Common myeloid progenitor, CD34-positive (primary cell): ENCODE measurements around the gene ORMDL2. TPM values are rescaled to one million over a fixed set of nuclear protein-coding genes. Genes with fewer than 3 reads are reported as not detected.

Experiments used
- CTCF ChIA-PET: fragments of 350-600 bp; sonication (Branson Sonifier 250); formaldehyde crosslinking; loops from one replicate; lab custom pipeline; 2021; ENCODE audit warnings: antibody characterized with exemption; lab: Charles Lee
- POLR2A ChIA-PET: fragments of 350-600 bp; sonication (Branson Sonifier 250); formaldehyde crosslinking; loops from one replicate; lab custom pipeline; 2021; ENCODE audit warnings: antibody characterized with exemption; lab: Charles Lee
- DNase-seq, 3 donors: peaks; one replicate each; pipeline versions ENCODE4 v3.0.0 to v3.0.0-alpha.2; 2013
- H3K27ac ChIP-seq, 2 experiments: 1 replicate in 1 of 2; 2 replicates in 1 of 2; pipeline ENCODE4 v1.7.0; 2013; ENCODE audit warnings: inconsistent platforms in 2 of 2, low read length in 2 of 2, mild to moderate bottlenecking in 2 of 2, low read depth in 1 of 2, moderate library complexity in 1 of 2; ENCODE audit not compliant: severe bottlenecking in 2 of 2, insufficient read depth in 1 of 2, poor library complexity in 1 of 2
- H3K27me3 ChIP-seq, 5 experiments: replicated peaks in 2 of 5; 1 replicate in 3 of 5; 2 replicates in 2 of 5; pipeline versions ENCODE4 v1.6.1 to v1.7.0; 2013; ENCODE audit warnings: low read length in 4 of 5, mild to moderate bottlenecking in 2 of 5, moderate library complexity in 2 of 5, inconsistent platforms in 1 of 5; ENCODE audit not compliant: insufficient read depth in 5 of 5, control insufficient read depth in 4 of 5
- H3K36me3 ChIP-seq, 4 experiments: 1 replicate in 2 of 4; 2 replicates in 2 of 4; pipeline versions ENCODE4 v1.6.1 to v1.7.0; 2013; ENCODE audit warnings: low read length in 3 of 4, control low read depth in 1 of 4, mild to moderate bottlenecking in 1 of 4; ENCODE audit not compliant: control insufficient read depth in 4 of 4, insufficient read depth in 4 of 4
- H3K4me1 ChIP-seq, 4 experiments: 1 replicate in 3 of 4; 2 replicates in 1 of 4; pipeline versions ENCODE4 v1.6.1 to v1.7.1; 2013; ENCODE audit warnings: low read length in 3 of 4, mild to moderate bottlenecking in 3 of 4, control low read depth in 1 of 4, inconsistent platforms in 1 of 4, moderate library complexity in 1 of 4; ENCODE audit not compliant: control insufficient read depth in 4 of 4, insufficient read depth in 4 of 4; ENCODE audit errors: control extremely low read depth in 1 of 4
- H3K4me3 ChIP-seq, 7 experiments: 1 replicate in 4 of 7; 2 replicates in 3 of 7; pipeline versions ENCODE4 v1.5.1 to v1.7.0; 2013; ENCODE audit warnings: mild to moderate bottlenecking in 7 of 7, low read length in 6 of 7, moderate library complexity in 6 of 7, inconsistent platforms in 2 of 7, low read depth in 2 of 7, control low read depth in 1 of 7; ENCODE audit not compliant: insufficient read depth in 4 of 7, control insufficient read depth in 1 of 7; ENCODE audit errors: extremely low read depth in 1 of 7
- H3K9me3 ChIP-seq, 5 experiments: 1 replicate in 4 of 5; 2 replicates in 1 of 5; pipeline versions ENCODE4 v1.6.1 to v1.7.1; 2013; ENCODE audit warnings: low read length in 4 of 5, mild to moderate bottlenecking in 2 of 5, inconsistent platforms in 1 of 5, low read depth in 1 of 5, moderate library complexity in 1 of 5; ENCODE audit not compliant: control insufficient read depth in 4 of 5, insufficient read depth in 2 of 5; ENCODE audit errors: control extremely low read depth in 1 of 5
- WGBS: methylation state at CpG from one replicate; pipeline ENCODE4 v1.1.5; 2013; ENCODE audit not compliant: insufficient coverage; 5-methylcytosine and 5-hydroxymethylcytosine counted together
- polyA plus RNA-seq: library from polyadenylated mRNA; unstranded; fragments of 120-200 nt; gene quantifications from one replicate; pipeline ENCODE4 v1.2.1, GENCODE V29; 2013

The ORMDL2 gene, protein sequence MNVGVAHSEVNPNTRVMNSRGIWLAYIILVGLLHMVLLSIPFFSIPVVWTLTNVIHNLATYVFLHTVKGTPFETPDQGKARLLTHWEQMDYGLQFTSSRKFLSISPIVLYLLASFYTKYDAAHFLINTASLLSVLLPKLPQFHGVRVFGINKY
- 19.5 TPM for polyA plus RNA-seq

DNA sequence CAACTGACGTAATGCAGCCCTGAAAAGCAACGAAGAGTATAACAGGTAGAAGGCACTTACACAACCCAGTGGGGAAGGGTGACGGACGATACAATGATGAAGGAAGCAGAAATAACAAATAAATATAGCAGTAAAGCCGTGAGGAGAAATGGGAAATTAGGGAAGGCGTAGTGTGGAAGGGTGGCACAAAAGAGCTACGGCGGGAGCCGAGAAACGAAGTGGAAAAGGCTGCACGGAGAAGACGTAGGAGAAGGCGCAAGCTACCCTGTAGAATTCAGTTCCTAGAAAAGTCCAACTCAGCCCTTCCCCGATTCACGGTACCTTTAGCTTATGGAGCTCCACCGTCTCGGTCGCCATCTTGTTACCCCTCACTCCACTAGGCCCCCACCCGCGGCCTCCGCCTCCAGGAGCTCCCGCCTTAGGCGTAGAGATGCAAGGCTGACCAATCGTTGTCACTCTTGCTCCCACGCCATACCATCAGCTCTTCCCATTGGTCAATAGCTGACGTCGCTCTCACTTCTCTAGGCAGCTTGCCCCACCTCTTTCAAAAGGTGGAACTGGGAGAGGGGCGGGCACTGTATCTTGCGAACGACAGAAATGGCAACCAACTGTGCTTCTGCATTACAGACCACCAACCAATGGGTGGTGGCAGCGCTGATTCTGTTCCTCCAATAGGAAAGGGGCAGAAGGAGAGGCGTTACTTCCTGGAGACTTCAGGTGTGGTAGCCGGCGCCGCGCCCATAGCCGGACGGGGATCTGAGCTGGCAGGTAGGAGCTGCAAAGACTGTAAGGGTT is at the start of gene ORMDL2, which contains the start of gene SARNP:
Gene ORMDL2, plus strand, starts transcription at position 697 of the 795 bp plus-strand sequence. CDS start 959 bp downstream, outside the sequence.
Gene SARNP, minus strand, starts transcription at position 380 of the 795 bp plus-strand sequence. Its CDS starts 23 bp downstream, at position 357.
- 0% methylated on average over 35 of the region's 38 CpGs for WGBS
- peak; percentile 100 for DNase-seq
- Histone ChIP-seq H3K36me3 (peaks cover 15 to 56% (median 34%) of the 10 kb centered on the region in 4 experiments), H3K4me3 (peak within 1 kb of the TSS; percentile 84 to 100 (median 99)), H3K27ac (peak within 1 kb of the TSS; percentile 92 to 95), H3K4me1 (peaks cover 14 to 27% (median 19%) of the 10 kb centered on the region in 4 experiments), H3K9me3 (no peaks in the 10 kb centered on the region), H3K27me3 (no peaks in the 10 kb centered on the region)
- CTCF ChIA-PET: interaction anchor here (0.8 to 2.1 kb wide), 16 partner anchors 10 to 221 kb away, joined by 3 to 12 read pairs (median 4); partner anchors contain the start of gene DNAJC14
- POLR2A ChIA-PET: interaction anchor here (0.6 to 3.8 kb wide), 4 partner anchors 12 to 756 kb away, joined by 3 to 22 read pairs (median 3); partner anchors contain the start of gene DNAJC14

DNA sequence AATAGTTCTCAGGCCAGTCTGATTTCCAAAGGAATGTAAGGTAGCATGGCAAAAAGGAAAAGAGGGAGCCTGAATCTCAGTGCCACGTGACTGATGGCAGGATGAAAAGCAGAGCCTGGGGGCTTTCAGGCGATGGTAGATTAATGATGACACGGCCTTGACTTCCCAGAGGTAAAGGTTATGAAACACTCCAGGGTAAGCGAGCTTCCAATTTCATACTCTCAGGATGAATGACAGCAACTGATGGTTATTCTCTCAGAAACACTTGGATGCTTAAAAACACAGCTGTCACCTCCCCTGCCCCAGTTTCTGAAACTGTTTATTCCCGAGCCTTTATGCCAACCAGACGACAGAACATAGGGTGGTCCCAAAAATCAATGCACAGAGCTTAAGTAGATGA is 46.1 kb upstream of the ORMDL2 start:
- POLR2A ChIA-PET: no interaction called here
- CTCF ChIA-PET: interaction anchor here (0.6 to 3.3 kb wide), 8 partner anchors 11 to 1291 kb away, joined by 3 to 13 read pairs (median 4); no protein-coding TSS in a partner anchor
- H3K27me3 ChIP-seq: no peaks in the 10 kb centered on the region
- no peak overlapping the region for H3K27ac ChIP-seq
- H3K4me1 ChIP-seq: no peaks in the 10 kb centered on the region
- H3K36me3 ChIP-seq: peaks cover 10 to 46% (median 36%) of the 10 kb centered on the region in 4 experiments
- H3K4me3 ChIP-seq: no peak overlapping the region
- H3K9me3 ChIP-seq: no peaks in the 10 kb centered on the region
- 98% methylated on average over 5 of the region's 6 CpGs for WGBS
- no peak for DNase-seq

DNA sequence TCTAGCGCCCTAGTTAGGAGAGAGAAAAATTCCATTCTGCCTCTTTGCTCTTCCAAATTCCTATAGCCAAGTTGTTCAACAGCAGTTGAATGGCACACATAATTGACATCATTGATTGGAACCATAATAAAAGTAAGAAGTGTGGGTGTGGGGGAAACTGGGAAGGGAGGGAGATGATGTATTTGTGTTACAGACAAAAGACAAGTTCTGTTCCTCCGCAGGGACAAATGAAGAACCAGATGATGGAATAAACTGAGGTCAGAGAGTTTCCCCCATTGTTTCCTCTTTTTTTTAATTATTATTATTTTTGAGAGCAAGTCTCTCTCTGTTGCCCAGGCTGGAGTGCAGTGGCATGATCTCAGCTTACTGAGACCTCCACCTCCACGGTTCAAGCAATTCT is 40.0 kb upstream of the ORMDL2 start:
- no peak for DNase-seq
- H3K27me3 ChIP-seq: no peaks in the 10 kb centered on the region
- no peak overlapping the region for H3K4me3 ChIP-seq
- peaks cover 11 to 44% (median 27%) of the 10 kb centered on the region in 4 experiments for H3K36me3 ChIP-seq
- WGBS: 100% methylated on average over 2 of the region's 3 CpGs
- ChIA-PET POLR2A (no interaction called here), CTCF (interaction anchor here (2.6 kb wide), 1 partner anchor 32 kb away, joined by 12 read pairs; no protein-coding TSS in a partner anchor)
- peaks cover 0 to 13% (median 0%) of the 10 kb centered on the region in 4 experiments for H3K4me1 ChIP-seq
- H3K27ac ChIP-seq: no peak overlapping the region
- no peaks in the 10 kb centered on the region for H3K9me3 ChIP-seq

DNA sequence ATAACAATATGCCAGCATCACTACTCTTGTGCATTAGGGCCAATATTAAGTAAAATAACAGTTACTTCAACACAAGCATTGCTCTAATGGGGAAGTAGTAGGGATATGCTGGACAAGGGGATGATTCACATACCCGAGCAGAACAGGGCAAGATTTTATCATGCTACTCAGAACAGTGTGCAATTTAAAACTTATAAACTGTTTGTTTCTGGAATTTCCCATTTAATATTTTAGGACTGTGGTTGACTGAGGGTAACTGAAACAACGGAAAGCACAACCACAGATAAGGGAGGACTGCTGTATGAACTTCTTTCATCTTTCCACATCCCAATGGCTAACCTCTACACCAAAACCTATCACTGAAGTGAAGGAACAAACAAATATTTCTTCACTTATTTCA is 37.2 kb upstream of the ORMDL2 start:
- peaks cover 0 to 13% (median 0%) of the 10 kb centered on the region in 4 experiments for H3K4me1 ChIP-seq
- DNase-seq: peak; percentile 35 to 76 (median 75)
- POLR2A ChIA-PET: no interaction called here
- CTCF ChIA-PET: interaction anchor here (0.6 to 3.1 kb wide), 5 partner anchors 13 to 49 kb away, joined by 3 to 22 read pairs (median 3); partner anchors contain the start of gene DNAJC14
- peak overlapping the region; percentile 16 to 30 for H3K27ac ChIP-seq
- no CpG with 5 or more reads among the region's 2 CpGs for WGBS
- peaks cover 23 to 61% (median 39%) of the 10 kb centered on the region in 4 experiments for H3K36me3 ChIP-seq
- no peaks in the 10 kb centered on the region for H3K9me3 ChIP-seq
- no peaks in the 10 kb centered on the region for H3K27me3 ChIP-seq
- no peak overlapping the region for H3K4me3 ChIP-seq

DNA sequence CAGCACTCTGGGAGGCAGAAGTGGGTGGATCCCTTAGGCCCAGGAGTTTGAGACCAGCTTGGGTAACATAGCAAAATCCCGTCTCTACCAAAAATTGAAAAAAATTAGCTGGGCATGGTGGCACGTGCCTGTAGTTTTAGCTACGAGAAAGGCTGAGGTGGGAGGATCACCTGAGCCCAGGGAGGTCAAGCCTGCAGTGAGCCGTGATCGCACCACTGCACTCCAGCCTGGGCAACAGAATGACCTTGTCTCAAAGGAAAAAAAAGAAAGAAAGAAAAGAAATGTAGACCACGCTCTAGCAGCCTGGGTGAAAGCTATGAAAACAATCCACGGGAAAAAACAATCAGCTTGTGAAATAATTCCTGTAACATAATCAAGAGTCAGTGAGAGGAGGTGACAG is 29.3 kb upstream of the ORMDL2 start:
- Histone ChIP-seq H3K27ac (no peak overlapping the region), H3K4me3 (no peak overlapping the region), H3K27me3 (no peaks in the 10 kb centered on the region), H3K9me3 (no peaks in the 10 kb centered on the region), H3K36me3 (peaks cover 29 to 85% (median 57%) of the 10 kb centered on the region in 4 experiments), H3K4me1 (no peaks in the 10 kb centered on the region)
- 99% methylated on average over 7 of the region's 7 CpGs for WGBS
- POLR2A ChIA-PET: no interaction called here
- no peak for DNase-seq
- CTCF ChIA-PET: interaction anchor here (0.9 to 2.0 kb wide), 9 partner anchors 8 to 68 kb away, joined by 3 to 5 read pairs (median 3); partner anchors contain the start of genes GDF11 and RDH5

DNA sequence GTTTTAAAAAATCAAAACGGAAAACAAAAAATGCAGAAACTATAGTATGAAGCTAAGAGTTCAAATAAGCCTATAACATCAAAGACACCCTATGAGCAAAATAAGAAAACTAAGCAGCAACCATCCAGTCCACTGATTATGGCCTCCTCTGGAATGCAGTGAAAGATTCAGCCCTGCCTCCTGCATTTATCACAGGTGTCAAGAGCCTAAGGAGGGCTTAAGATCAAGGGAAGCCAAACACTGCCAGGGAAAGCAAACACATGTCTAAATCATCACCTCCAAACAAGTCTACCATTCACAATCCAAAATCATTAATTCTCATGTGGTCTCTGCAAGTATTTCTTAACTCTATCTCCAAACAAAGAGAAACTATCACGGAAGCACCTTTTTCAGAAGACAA is 28.7 kb upstream of the ORMDL2 start:
- Histone ChIP-seq H3K4me1 (no peaks in the 10 kb centered on the region), H3K4me3 (no peak overlapping the region), H3K27ac (no peak overlapping the region), H3K27me3 (no peaks in the 10 kb centered on the region), H3K36me3 (peaks cover 33 to 84% (median 59%) of the 10 kb centered on the region in 4 experiments), H3K9me3 (no peaks in the 10 kb centered on the region)
- 100% methylated on average over 1 of the region's 2 CpGs for WGBS
- ChIA-PET POLR2A (no interaction called here), CTCF (interaction anchor here (0.9 to 2.0 kb wide), 9 partner anchors 8 to 69 kb away, joined by 3 to 5 read pairs (median 3); partner anchors contain the start of genes GDF11 and RDH5)
- DNase-seq: no peak
